DMS153 treated with DMSO at 0.1 percent for 48 hours (cell line): ENCODE results near the gene SORBS2.

Experiments
- DNase-seq: peaks from one replicate; lab custom pipeline; 2025; ENCODE audit not compliant: unreplicated experiment; lab: John Stamatoyannopoulos, UW

The SORBS2 gene

DNA sequence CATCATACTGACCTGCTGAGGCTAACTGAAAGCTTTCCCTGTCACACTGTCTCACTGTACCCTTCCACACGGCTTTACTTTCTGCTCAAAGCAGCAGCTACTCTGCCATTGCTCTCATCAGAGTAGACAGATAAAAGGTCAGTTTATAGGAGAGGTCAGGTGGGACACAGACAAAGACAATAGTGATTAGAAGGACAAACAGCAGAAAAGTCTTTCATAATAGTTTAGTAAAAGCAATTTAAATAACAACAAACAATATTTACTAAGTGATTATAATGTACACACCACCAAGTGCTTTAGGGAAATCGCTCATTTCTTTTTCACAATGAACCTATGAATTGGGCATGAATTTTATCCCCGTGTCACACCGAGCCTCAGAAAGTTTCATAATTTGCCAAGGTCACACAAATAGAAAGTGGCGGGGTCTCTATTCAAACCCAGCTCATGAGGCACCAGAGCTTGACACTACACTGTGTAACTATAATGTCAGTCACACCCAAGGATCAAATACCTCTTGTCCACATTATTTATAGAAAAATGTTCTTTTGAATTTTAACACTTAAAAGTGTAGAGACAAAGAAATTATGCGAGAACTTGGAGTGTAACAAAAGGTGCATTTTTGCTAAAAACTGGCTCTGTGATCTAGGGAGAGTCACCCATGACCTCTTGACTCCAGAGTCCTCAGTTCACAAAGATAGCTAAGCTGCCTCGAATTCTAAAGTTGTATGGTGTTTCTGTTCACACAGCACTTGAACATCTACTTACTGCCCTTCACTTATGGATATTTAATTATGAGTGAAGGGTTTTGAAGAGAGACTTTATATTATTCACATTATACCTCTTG lies 24.5 kb upstream of the SORBS2 start:
- DNase-seq: no peak

DNA sequence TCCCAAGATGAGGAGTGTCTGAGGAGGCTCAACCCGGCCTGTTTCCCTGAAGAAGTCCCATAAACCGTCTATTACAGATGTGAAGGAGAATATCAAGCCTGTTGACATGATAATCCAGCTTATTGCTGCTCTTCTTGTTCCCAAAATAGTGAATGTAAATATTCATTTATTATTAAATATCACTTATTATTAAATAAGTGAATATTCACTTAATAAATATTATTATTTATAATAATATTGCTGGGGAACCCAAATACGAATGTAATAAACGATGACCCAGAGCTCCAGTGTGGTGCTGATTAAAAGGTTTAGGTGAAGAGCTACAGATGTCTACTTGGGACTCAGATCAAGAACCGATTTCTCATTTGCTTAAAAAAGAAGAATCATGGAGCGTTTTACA lies 23.8 kb upstream of the SORBS2 start:
- no peak for DNase-seq

DNA sequence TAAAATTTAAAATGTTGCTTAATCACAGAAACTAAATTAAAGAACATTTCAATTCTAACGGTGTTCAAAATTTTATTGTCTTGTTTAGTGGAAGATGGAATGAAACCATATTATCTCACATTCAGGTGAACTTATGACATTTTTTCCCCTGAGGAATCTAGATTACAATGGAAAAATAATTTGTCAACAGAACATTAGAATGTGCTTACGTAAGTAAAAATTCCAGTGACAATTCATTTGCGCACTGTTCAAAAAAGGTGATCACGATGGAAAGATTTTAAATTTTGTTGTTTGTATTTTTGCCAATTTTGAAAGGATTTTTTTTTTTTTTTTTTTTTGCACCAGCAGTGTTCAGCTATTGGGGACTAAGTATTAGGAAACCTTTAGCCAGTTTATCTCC lies 23.3 kb upstream of the SORBS2 start:
- no peak for DNase-seq

- DNase-seq: no peak
Observed at GRCh38 chr4:185834778-185835177, 22.8 kb upstream of the SORBS2 start.

- DNase-seq: no peak
Observed at GRCh38 chr4:185834088-185834487, 22.1 kb upstream of the SORBS2 start.

DNA sequence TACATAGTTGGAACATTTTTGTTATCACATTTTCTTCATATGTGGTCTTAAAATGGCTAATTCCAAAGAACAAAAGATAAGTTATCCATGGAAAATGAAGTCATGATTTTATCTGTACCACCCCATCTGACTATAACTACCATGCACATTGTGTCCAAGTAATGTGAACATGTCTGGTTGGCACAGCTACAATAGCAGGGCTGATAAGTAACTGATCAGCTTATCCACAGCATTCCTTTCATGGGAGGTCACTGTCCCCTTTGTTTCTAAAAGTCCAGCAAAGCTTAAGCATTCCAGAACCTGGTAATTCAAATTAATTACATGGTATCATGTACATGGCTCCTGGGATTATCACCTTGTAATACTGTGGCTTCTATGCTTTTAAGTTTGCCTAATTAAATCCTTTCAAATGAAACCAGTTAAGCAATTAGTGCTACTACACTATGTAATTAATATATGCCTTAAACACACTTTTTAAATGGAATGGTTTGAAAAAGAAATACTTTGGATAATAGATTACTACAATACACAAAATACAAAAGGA lies 21.1 kb upstream of the SORBS2 start:
- no peak for DNase-seq

GRCh38 chr4:185831125-185831815 lies 19.3 kb upstream of the SORBS2 start:
- no peak for DNase-seq

DNA sequence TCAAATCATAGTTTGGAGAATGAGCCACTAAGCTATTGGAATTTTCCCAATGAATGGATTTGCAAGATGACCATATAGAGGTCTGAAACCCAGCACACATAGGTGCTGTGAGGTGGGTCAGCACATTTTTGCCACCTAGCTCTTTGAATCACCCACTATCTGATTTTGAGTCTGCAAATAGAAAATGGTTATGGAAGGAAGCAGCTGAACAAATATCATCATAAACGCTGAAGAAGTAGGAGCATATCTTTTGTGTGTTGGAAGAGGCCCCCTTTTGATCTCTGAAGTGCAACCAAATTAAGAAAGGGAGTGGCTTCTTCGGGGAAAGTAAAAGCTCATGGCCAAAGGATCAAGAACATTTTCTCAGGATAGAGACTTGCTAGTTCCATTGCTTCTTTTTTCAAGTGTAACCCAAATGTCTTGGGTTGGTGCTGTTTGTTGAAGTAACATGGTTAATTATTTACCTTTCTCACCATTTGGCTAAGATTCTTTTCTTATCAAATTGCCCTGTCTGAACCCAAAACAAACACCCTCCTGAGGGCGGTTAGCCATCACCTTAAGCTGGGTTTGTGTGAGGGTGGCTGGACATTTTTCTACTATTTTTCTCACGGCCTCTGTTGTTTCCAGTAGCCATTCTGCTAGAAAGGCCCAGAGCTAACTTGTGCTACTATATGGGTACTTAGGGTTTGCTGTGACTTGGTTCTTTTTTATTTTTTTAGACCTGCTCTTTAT lies 18.4 kb upstream of the SORBS2 start:
- no peak for DNase-seq

- DNase-seq: no peak
Observed at GRCh38 chr4:185826381-185826780, 14.4 kb upstream of the SORBS2 start.

GRCh38 chr4:185825737-185826136 lies 13.7 kb upstream of the SORBS2 start:
- no peak for DNase-seq

DNA sequence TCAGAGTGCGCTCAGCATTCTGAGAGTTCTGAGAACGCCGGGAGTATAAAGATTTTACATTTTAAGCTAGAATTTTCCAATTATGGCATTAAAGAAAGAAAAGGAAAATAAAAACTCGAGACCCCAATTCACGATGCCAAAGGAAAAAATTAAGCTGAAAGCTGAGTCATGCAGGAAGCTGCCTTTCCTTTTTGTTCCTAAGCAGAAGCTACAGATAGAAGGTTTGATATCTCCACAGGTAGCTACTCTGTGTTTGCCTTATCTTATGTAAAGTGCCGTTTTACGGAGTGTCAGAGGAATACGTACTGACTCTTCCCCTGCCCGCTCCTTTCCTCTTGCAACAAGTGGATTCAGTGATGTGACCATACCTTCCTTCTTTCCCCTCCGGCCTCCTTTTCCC lies 10.8 kb upstream of the SORBS2 start:
- no peak for DNase-seq

DNA sequence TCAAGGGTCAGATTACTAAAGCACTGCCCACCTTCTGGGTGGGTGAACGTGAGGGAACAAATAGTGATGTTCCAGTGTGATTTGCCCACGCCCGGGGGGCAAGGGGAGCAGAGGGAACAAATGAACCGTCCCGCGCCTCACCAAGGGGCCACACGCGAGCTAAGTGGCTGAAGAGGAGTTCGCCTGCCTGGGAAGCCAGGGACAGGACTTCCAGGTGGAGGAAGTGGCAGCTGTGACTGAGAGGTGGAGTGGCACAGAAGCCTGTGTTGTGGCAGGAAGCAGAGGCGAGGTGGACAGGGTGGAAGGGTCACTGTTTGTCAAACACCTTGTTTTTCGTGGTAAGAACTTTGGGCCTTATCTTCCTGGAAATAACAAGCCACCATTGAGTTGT lies 9.0 kb upstream of the SORBS2 start:
- no peak for DNase-seq

DNA sequence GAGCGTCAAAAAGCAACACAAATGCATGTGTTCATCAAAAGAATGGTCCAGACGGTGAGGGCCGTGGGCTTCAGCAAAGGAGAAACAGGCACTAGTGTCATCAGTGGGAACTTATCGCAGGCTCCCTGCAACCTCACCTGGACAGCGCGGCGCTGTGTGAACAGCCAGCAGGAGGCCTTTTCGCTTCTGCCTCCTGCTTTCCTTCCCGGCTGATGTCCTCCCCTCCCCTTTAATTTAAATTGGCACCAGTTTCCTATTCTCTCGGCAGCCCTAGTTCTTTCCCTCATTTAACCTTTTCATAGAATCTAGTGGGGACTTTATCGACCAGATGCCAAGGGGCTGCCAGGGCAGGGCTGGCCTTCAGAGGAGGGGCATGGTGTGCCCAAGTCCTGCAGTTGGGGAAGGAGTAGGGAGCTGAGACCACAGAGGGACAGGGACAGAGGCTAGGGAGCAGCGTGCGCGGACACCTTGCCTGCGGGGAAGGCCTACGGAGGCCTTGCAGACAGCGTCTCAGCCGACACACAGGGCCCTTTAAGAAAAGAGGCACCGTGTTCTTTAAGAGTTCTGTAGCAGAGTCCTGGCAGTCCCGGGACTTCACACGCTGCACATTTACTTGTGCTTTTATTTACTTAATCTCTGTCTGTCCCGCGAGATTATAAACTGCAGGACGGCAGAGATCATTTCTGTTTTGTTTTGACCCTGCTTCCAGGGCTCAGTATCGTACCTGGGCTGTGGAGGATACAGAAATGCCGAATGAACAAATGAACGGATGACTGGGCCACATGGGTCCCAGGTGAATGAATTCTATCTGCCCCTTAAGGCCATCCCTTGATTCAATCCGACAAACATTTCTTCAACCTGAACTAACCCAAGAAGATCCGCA lies 8.4 kb upstream of the SORBS2 start:
- no peak for DNase-seq

- no peak for DNase-seq
Observed at GRCh38 chr4:185819144-185819543, 7.2 kb upstream of the SORBS2 start.

- no peak for DNase-seq
Observed at GRCh38 chr4:185817403-185817818, 5.4 kb upstream of the SORBS2 start.

- no peak for DNase-seq
Observed at GRCh38 chr4:185813133-185813532, 1.1 kb upstream of the SORBS2 start.

GRCh38 chr4:185810746-185811508 lies 1.1 kb downstream of the SORBS2 start:
- no peak for DNase-seq

GRCh38 chr4:185809533-185810071 lies 2.4 kb downstream of the SORBS2 start:
- DNase-seq: no peak

- DNase-seq: no peak
Observed at GRCh38 chr4:185809121-185809520, 2.9 kb downstream of the SORBS2 start.

DNA sequence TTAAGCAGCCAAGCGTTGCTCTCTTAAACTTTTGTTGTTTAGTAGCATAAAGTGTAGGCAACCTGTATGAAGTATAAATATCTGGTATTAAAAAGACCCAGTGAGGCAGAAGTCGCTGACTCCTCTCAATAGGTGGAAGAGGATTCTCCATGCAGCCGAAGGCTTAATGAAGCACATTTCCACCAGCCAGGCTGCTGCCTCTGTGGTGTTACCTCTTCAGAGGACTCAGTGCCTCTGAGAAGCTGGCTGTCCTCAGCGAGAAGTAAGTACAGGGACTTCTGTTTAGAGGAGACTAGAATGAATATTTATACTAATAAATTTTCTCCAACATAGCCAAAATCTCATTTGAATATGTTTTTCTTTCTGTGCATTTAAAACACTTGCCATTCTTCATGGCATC lies 6.0 kb downstream of the SORBS2 start:
- no peak for DNase-seq
